ENCODE data around the gene ODC1.
"Not testable (repeated sequence)": the region's sequence is repeated elsewhere in the genome, so short reads cannot be mapped to it uniquely, and the experiment has no call there.

Gene ODC1

GRCh38 chr2:10447895-10448575 is at the start of gene ODC1:
TSS of gene ODC1 (minus strand) at chr2:10448327. CDS start at chr2:10445032, 3,295 bp downstream.
- peak; percentile 97 for DNase-seq (ENCODE audit: low read depth)

GRCh38 chr2:10497797-10498251 is 49.7 kb upstream of the ODC1 start:
- DNase-seq (ENCODE audit: low read depth): peak; percentile 54

- DNase-seq (ENCODE audit: low read depth): no peak
These were observed 47.8 kb upstream of the ODC1 start for GRCh38 chr2:10495988-10496313.

- DNase-seq (ENCODE audit: low read depth): no peak
These were observed 47.3 kb upstream of the ODC1 start for GRCh38 chr2:10495311-10495987.

GRCh38 chr2:10494351-10495066 is 46.4 kb upstream of the ODC1 start:
- DNase-seq (ENCODE audit: low read depth): no peak

GRCh38 chr2:10493634-10494281 is 45.6 kb upstream of the ODC1 start:
- peak; percentile 76 for DNase-seq (ENCODE audit: low read depth)

- DNase-seq (ENCODE audit: low read depth): no peak
These were observed 45.0 kb upstream of the ODC1 start for GRCh38 chr2:10493075-10493633.

- no peak for DNase-seq (ENCODE audit: low read depth)
These were observed 42.7 kb upstream of the ODC1 start for GRCh38 chr2:10490806-10491291.

- DNase-seq (ENCODE audit: low read depth): no peak
These were observed 41.9 kb upstream of the ODC1 start for GRCh38 chr2:10489842-10490555.

- DNase-seq (ENCODE audit: low read depth): not testable (repeated sequence)
These were observed 40.0 kb upstream of the ODC1 start for GRCh38 chr2:10488142-10488541.

- DNase-seq (ENCODE audit: low read depth): not testable (repeated sequence)
These were observed 39.6 kb upstream of the ODC1 start for GRCh38 chr2:10487741-10488104.

- DNase-seq (ENCODE audit: low read depth): no peak
These were observed 39.1 kb upstream of the ODC1 start for GRCh38 chr2:10487081-10487740.

GRCh38 chr2:10486601-10487079 is 38.5 kb upstream of the ODC1 start:
- no peak for DNase-seq (ENCODE audit: low read depth)

- no peak for DNase-seq (ENCODE audit: low read depth)
These were observed 38.0 kb upstream of the ODC1 start for GRCh38 chr2:10486091-10486490.

- DNase-seq (ENCODE audit: low read depth): no peak
These were observed 34.8 kb upstream of the ODC1 start for GRCh38 chr2:10482913-10483312.

GRCh38 chr2:10482460-10482859 is 34.3 kb upstream of the ODC1 start:
- DNase-seq (ENCODE audit: low read depth): no peak

- no peak for DNase-seq (ENCODE audit: low read depth)
These were observed 33.6 kb upstream of the ODC1 start for GRCh38 chr2:10481666-10482157.

- DNase-seq (ENCODE audit: low read depth): no peak
These were observed 33.0 kb upstream of the ODC1 start for GRCh38 chr2:10481055-10481665.

GRCh38 chr2:10480359-10480949 is 32.3 kb upstream of the ODC1 start:
- no peak for DNase-seq (ENCODE audit: low read depth)

- DNase-seq (ENCODE audit: low read depth): no peak
These were observed 30.8 kb upstream of the ODC1 start for GRCh38 chr2:10478916-10479315.

Data from activated T-cell treated with anti-CD3 and anti-CD28 coated beads for 48 hours (primary cell).